Measurements from ENCODE around the gene DNAH3.
"Not testable (repeated sequence)": the region's sequence is repeated elsewhere in the genome, so short reads cannot be mapped to it uniquely, and the experiment has no call there.

Gene DNAH3, protein sequence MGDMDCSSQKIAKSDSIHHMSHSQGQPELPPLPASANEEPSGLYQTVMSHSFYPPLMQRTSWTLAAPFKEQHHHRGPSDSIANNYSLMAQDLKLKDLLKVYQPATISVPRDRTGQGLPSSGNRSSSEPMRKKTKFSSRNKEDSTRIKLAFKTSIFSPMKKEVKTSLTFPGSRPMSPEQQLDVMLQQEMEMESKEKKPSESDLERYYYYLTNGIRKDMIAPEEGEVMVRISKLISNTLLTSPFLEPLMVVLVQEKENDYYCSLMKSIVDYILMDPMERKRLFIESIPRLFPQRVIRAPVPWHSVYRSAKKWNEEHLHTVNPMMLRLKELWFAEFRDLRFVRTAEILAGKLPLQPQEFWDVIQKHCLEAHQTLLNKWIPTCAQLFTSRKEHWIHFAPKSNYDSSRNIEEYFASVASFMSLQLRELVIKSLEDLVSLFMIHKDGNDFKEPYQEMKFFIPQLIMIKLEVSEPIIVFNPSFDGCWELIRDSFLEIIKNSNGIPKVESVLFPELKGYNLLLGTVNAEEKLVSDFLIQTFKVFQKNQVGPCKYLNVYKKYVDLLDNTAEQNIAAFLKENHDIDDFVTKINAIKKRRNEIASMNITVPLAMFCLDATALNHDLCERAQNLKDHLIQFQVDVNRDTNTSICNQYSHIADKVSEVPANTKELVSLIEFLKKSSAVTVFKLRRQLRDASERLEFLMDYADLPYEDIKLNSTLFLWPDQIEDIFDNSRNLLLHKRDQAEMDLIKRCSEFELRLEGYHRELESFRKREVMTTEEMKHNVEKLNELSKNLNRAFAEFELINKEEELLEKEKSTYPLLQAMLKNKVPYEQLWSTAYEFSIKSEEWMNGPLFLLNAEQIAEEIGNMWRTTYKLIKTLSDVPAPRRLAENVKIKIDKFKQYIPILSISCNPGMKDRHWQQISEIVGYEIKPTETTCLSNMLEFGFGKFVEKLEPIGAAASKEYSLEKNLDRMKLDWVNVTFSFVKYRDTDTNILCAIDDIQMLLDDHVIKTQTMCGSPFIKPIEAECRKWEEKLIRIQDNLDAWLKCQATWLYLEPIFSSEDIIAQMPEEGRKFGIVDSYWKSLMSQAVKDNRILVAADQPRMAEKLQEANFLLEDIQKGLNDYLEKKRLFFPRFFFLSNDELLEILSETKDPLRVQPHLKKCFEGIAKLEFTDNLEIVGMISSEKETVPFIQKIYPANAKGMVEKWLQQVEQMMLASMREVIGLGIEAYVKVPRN (N-terminal part only)

DNA sequence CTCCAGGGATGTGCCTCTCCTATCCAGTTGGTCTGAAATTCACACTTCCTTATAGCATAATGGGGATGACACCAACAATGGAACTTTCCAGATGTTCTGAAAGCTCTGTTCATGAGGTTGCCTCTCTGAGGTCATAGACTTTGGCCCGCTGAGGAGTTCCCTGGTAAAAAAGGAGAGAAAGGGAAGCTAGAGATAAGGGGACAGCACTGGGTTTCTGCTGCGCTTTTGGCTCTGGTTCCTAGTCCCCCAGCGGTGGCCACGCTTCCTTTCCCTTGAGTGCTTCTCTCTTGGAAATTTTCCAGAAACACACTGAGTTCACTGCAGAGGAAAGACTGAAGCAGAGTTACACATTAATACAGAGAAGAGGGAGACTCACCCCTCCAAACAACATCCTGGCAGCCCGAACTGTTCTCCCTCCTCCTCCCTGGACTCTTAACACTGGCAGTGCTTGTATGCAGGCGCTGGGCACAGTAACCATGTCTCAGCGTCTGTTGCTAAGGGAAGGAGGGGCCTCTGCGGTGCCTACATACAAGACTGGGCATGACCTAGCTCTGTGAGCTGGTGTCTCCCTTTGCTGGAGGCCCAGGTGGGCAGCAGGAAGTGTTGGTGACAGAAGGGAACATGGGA, at the start of gene DNAH3:
Gene DNAH3, minus strand, starts transcription at position 472 of the 627 bp plus-strand sequence. CDS start 527 bp downstream, outside the sequence.
- no peak for DNase-seq (ENCODE audit: low read depth in 3 of 3)

DNA sequence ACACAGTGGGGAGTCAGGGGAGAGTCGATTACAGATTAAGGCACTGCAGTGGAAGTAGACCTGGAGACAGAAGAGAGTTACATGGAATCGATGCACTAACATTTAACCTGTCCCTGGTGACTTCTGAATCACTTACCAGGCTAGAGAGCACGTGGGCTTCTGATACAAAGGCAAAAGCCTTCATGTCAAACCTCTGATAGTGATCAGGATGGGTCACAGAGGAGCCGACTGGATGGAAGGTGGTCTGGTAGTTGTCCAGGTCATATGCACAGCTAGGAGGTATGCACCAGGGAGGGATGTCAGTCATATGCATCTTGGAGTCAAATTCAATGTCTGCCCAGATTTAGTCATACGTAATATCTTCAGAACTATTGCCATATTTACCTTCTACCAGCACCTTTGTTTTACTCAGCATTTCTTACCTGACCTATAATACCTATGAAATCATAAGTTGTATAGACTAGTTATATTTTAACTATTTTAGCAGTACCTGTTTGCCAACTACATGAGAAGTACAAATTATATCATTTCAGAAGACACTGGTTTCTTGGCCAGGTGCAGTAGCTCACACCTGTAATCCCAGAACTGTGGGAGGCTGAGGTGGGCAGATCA, 49.1 kb upstream of the DNAH3 start:
- DNase-seq (ENCODE audit: low read depth in 3 of 3): no peak

DNA sequence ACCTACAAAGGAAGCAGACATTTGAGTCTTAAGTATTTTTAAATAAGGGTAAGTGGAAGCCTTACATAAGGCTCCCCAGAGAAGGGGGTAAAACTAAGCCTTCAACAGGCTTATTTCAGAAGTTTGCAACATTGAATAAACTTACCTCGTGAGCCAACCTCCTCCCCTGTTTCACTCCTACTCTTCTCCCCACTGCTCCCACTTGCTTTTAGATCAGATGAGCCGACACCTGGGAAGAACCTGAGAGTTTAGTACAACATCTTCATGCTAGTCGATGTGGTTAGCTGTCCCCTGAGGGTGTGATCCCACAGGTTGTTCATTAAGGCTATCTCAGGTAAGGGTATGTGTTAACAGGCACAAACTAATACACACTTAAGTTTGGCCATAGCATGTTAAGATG, 47.0 kb upstream of the DNAH3 start:
- DNase-seq (ENCODE audit: low read depth in 3 of 3): no peak

GRCh38 chr16:21197112-21197511, 46.5 kb upstream of the DNAH3 start:
- DNase-seq (ENCODE audit: low read depth in 3 of 3): no peak

DNA sequence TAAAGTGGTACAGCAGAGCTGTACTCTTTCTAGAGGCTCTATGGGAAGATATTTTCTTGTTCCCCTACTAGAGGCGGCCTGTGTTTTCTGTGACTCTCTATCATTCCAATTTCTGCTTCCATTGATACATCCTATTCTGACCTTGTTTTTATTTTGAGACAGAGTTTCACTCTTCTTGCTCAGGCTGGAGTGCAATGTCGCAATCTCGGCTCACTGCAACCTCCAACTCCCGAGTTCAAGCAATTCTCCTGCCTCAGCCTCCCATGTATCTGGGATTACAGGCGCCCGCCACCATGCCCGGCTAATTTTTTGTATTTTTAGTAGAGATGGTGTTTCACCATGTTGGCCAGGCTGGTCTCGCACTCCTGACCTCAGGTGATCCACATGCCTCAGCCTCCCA, 44.7 kb upstream of the DNAH3 start:
- not testable (repeated sequence) for DNase-seq (ENCODE audit: low read depth in 3 of 3)

GRCh38 chr16:21194771-21195301, 44.2 kb upstream of the DNAH3 start:
- DNase-seq (ENCODE audit: low read depth in 3 of 3): no peak

GRCh38 chr16:21192991-21193390, 42.3 kb upstream of the DNAH3 start:
- DNase-seq (ENCODE audit: low read depth in 3 of 3): no peak

DNA sequence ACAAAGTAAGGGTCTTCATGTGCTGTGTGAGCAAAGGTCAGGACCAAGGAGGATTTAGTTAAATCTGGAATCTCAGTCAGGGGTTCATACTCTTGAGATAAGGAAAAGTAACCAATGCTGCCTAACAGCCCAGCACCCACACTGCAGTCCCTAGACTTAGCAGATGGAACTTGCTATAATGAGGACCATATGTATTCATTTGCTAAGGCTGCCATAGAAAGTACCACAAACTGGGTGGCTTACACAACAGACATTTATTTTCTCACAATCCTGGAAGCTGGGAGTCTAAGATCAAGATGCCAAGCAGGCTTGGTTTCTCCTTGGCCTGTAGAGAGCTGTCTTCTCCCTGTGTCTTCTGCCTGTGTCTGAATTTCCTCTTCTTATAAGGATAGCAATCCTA, 40.0 kb upstream of the DNAH3 start:
- no peak for DNase-seq (ENCODE audit: low read depth in 3 of 3)

GRCh38 chr16:21190013-21190412, 39.4 kb upstream of the DNAH3 start:
- no peak for DNase-seq (ENCODE audit: low read depth in 3 of 3)

DNA sequence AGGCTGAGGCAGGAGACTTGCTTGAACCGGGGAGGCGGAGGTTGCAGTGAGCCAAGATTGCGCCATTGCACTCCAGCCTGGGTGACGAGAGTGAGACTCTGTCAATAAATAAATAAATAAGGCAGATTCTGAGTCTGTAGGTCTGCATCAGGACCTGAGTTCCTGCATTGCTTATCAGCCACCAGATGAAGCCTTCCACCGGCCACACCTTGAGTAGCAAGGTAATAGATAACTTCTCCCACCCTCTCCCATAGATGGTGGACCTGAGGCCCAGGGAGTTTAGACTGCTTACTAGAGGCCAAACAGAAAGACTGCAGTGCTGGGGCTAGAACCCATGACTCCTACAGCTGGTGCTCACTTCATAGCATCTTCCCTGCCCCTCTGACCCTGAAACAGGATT, 38.7 kb upstream of the DNAH3 start:
- no peak for DNase-seq (ENCODE audit: low read depth in 3 of 3)

GRCh38 chr16:21186326-21186691, 35.7 kb upstream of the DNAH3 start:
- DNase-seq (ENCODE audit: low read depth in 3 of 3): no peak

DNA sequence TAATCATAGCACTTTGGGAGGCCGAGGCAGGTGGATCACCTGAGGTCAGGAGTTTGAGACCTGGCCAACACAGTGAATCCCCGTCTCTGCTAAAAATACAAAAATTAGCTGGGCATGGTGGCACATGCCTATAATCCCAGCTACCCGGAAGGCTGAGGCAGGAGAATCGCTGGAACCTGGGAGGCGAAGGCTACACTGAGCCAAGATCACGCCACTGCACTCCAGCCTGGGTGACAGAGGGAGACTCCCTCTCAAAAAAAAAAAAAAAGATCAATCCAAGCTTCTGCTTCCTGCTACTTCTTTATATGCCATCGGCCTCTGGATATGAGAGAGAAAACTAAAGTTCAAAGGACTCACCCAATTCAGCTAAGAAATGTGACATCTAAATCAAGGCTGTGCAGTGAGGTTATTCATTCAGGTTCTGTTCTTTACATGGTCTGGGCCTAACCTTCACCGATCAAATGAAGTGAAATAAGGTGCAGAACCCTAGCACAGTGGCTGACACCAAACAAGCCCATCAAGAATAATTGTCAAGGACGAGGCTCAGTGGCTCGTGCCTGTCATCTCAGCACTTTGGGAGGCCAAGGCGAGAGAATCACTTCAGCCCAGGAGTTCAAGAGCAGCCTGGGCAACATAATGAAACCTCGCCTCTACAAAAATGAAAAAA, 35.1 kb upstream of the DNAH3 start:
- DNase-seq (ENCODE audit: low read depth in 3 of 3): no peak

GRCh38 chr16:21184834-21185233, 34.2 kb upstream of the DNAH3 start:
- peak in 1 of 3 experiments; percentile 37 for DNase-seq (ENCODE audit: low read depth in 3 of 3)

GRCh38 chr16:21183995-21184394, 33.3 kb upstream of the DNAH3 start:
- DNase-seq (ENCODE audit: low read depth in 3 of 3): no peak

GRCh38 chr16:21179983-21180365, 29.3 kb upstream of the DNAH3 start:
- DNase-seq (ENCODE audit: low read depth in 3 of 3): no peak

- DNase-seq (ENCODE audit: low read depth in 3 of 3): no peak
Observed at GRCh38 chr16:21179126-21179982, 28.7 kb upstream of the DNAH3 start.

- DNase-seq (ENCODE audit: low read depth in 3 of 3): no peak
Observed at GRCh38 chr16:21175397-21175796, 24.8 kb upstream of the DNAH3 start.

- DNase-seq (ENCODE audit: low read depth in 3 of 3): no peak
Observed at GRCh38 chr16:21172650-21173049, 22.0 kb upstream of the DNAH3 start.

DNA sequence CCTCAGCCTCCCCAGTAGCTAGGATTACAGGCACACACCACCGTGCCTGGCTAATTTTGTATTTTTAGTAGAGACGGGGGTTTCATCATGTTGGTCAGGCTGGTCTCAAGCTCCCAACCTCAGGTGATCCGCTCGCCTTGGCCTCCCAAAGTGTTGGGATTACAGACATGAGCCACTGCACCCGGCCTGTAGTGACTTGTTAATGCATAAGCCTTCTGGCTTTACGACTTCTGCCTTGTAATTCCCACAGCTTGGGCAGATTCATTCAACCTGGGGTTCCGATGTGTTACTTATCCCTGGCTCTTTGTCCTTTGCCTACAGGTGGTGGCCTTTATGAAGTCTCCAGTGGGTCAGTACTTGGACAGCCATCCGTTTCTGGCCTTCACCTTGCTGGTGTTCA, 19.5 kb upstream of the DNAH3 start:
- not testable (repeated sequence) for DNase-seq (ENCODE audit: low read depth in 3 of 3)
